C4-2B (cell line): ENCODE measurements around the gene FUT8.

Experiments used
- CTCF ChIP-seq: fragments of 450-650 bp; conservative IDR thresholded peaks from 2 replicates; pipeline ENCODE4 v1.5.1; 2017; ENCODE audit warnings: mild to moderate bottlenecking
- ZFX ChIP-seq: fragments of 450-650 bp; IDR thresholded peaks from 2 replicates; pipeline ENCODE4 v1.6.1; 2017

GRCh38 chr14:65696801-65697200 is 284.3 kb downstream of the FUT8 start:
- no peak for TF ChIP-seq CTCF
- TF ChIP-seq ZFX, result no peak
